HG02885 (cell line): Measurements from ENCODE around the gene CBX8.
"Not testable (repeated sequence)": the region's sequence is repeated elsewhere in the genome, so short reads cannot be mapped to it uniquely, and the experiment has no call there.

ENCODE experiments used
- ATAC-seq: cut with Tn5 transposase; IDR thresholded peaks from one replicate; pipeline ENCODE4 v1.9.1; 2021; ENCODE audit warnings: mild to moderate bottlenecking; ENCODE audit not compliant: unreplicated experiment, poor library complexity

CBX8 gene

DNA sequence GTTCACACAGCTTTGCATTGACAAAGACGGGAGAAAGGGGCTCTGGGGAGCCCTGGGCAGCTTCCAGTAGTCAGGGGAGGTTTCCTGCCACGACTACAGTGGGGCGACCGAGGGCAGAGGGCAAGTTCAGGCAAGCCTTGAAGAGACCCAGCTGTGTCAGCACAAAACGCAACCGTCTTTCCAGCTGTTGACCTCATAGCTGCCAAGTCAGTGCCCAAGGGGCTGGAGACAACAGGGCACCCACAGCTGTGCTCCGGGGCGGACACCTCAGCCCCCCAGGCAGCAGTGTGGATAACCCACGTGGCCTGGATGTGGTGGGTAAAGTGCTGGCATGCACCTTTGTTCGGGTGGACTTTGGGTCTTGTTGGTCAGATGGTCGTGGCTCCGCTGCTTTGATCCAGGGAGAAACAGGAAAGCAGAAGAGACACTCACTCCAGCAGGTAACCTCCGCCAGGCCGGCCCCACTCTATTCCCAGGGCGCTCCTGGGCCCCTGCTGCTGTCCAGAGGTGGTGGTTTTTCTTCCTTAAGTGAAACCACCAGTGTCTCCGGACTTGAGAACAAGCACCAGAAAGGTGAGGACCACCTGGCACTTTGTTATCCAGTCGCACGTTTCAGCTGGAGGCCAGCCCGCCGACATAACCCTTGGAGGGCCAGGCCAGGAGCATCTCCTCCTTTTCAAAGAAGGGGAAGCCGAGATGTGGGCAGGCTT lies 36.5 kb downstream of the CBX8 start:
- ATAC-seq: no peak

DNA sequence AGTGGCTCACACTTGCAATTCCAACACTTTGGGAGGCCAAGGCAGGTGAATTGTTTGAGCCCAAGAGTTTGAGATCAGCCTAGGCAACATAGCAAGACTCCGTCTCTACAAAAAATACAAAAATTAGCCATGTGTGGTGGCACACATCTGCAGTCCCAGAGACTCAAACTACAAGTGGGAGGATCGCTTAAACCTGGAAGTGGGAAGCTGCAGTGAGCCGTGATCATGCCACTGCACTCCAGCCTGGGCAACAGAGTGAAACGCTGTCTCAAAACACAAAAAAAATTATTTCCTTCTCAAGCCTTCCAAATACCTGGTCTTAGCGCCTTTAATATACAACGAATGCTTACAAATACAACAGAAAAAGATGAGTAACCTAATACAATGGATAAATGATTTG lies 38.6 kb downstream of the CBX8 start:
- no peak for ATAC-seq

- no peak for ATAC-seq
Measured at GRCh38 chr17:79757140-79757745, 39.6 kb downstream of the CBX8 start.

DNA sequence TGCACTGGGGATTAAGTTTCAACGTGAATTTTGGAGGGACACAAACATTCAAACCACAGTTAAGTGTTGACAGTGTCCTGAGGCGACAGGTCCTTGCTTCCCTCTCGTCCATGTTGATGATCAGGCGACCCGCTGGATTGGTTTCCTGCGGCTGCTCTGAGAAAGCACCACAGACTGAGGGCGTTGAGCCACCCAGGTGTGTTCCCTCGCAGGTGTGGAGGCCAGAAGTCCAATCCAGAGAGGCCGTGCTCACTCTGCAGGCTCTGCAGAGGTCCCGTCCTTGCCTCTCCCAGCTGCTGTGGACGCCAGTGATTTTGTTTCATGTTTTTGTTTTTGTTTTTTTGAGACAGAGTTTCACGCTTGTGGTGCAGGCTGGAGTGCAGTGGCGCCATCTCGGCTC lies 41.3 kb downstream of the CBX8 start:
- no peak for ATAC-seq

- not testable (repeated sequence) for ATAC-seq
Measured at GRCh38 chr17:79754903-79755302, 42.0 kb downstream of the CBX8 start.

GRCh38 chr17:79754370-79754769 lies 42.5 kb downstream of the CBX8 start:
- no peak for ATAC-seq

DNA sequence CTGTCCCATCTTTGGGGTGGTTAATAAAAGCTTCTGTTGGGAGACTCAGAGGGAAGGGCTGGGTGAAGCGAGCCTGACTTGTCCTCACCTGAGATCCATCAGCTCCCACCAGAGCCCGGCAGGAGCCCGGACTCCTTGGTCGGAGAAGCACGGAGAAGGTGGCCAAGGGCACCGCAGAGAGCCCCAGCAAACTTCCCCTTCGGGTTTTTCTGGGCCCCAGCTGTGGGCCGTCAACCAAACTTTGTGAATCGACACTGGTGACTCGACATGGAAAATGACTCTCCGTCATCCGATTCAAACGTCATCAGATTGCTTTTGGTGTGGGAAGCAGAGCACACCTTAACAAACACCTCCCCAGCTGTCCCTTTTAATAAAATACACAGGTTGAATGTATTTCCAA lies 44.7 kb downstream of the CBX8 start:
- ATAC-seq: no peak

DNA sequence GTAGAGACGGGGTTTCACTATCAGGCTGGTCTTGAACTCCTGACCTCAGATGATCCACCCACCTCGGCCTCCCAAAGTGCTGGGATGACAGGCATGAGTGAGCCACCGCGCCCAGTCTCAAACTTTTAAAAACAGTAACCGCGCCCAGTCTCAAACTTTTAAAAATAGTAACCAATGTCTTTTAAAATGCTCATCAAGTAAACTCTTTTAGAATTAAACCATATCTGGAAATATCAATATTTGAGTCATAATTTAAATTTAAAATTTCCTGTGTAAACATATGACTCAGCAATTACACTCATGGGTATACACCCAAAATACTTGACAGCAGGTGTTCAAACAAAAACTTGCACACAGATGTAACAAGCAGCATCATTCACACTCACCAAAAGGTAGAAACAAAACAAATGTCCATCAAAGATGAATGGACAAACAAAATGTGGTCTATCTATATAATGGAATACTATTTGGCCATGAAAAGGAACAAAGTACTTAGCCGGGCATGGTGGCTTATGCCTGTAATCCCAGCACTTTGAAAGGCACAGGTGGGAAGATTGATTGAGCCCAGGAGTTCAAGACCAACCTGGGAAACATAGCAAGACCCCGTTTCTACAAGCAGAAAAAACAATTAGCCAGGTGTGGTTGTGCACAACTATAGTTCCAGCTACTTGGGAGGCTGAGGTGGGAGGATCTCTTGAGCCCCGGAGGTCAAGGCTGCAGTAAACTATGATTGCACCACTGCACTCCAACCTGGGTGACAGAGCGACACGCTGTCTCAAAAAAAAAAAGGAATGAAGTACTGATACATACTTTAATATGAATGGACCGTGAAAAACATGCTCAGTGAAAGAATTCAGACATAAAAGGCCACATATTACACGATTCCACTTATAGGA lies 46.0 kb downstream of the CBX8 start:
- no peak for ATAC-seq

GRCh38 chr17:79749958-79750357 lies 46.9 kb downstream of the CBX8 start:
- no peak for ATAC-seq

- ATAC-seq: no peak
Measured at GRCh38 chr17:79749156-79749815, 47.6 kb downstream of the CBX8 start.

DNA sequence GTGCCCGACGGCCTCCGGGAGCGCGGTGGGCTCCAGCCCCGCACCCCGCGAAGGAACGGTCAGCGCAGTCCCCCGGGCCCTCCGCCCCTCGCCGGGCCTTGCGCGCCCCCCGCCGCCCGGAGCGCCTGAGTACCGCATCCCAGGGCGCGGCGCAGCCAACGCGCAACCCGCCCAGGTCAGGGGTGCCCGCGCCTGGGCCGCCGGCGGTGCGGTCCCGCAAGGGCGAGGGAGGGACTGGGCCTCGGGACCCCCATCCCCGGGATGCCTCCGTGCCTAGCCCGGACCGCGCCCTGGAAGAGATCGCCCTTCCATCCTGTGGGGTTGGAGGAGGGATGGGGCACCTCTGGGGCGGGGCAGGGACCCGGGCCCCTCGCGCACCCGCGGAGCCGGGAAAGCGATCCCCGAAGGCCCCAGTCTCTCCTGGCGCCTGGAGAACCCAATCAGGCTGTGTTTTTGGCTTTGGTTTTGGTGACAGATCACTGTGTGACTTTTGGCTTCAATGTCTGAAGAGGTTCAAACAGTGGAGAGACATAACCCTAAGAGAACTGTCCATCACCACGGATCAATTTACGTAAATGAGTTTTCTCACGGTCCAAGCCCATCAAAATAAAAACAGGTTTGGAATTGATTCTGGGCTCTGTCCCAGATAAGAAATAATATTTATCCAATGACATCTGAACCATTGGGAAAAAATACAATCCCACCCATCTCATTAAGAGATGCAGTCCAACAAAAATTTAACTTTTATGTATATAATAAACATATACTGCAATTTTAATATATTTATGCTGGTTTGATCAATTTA lies 48.4 kb downstream of the CBX8 start:
- ATAC-seq: no peak

- no peak for ATAC-seq
Measured at GRCh38 chr17:79747508-79748294, 49.2 kb downstream of the CBX8 start.

GRCh38 chr17:79746889-79747507 lies 49.9 kb downstream of the CBX8 start:
- no peak for ATAC-seq

DNA sequence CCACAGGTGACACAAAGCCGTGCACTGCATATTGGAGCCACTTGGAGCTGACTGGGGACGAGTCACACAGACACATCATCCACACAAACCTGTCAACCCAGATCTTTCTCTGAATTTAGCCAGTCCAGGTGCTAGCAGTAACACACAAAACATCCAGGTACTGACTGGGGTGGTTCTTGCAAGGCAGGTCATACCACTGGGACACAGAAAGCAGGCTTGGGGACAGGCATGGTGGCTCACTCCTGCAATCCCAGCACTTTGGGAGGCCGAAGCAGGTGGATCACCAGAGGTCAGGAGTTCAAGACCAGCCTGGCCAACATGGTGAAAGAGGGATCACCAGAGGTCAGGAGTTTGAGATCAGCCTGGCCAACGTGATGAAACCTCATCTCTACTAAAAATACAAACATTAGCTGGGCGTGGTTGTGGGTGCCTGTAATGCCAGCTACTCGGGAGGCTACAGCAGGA lies 51.2 kb downstream of the CBX8 start:
- no peak for ATAC-seq

DNA sequence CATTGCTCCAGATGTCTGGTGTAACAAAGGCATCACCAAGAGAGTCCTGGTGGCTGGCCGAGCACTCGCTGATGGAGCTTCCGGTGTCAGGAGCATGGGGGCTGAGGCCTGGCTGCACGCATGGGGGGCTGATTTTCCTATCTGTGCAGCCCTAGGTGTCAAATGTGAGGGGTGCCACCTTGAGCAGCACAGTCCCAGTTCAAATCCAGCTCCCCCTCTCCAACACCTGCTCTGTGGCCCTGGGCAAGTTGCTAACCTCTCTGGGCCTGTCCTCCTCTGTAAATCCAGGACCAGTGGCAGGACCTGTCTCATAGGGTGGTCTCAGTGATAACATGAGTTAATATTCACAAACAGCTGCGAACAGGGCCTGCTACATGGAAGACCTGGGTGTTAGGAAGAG lies 53.3 kb downstream of the CBX8 start:
- ATAC-seq: no peak

- ATAC-seq: no peak
Measured at GRCh38 chr17:79742951-79743476, 53.9 kb downstream of the CBX8 start.

GRCh38 chr17:79742589-79742918 lies 54.3 kb downstream of the CBX8 start:
- ATAC-seq: no peak
